HG02870 (cell line): ENCODE results near the gene SCYGR3.

Experiments used
- ATAC-seq: cut with Tn5 transposase; IDR thresholded peaks from one replicate; pipeline ENCODE4 v1.9.1; 2021; ENCODE audit warnings: mild to moderate bottlenecking, moderate library complexity; ENCODE audit not compliant: unreplicated experiment

The SCYGR3 gene, protein sequence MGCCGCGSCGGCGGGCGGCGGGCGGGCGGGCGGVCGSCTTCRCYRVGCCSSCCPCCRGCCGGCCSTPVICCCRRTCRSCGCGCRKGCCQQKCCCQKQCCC

DNA sequence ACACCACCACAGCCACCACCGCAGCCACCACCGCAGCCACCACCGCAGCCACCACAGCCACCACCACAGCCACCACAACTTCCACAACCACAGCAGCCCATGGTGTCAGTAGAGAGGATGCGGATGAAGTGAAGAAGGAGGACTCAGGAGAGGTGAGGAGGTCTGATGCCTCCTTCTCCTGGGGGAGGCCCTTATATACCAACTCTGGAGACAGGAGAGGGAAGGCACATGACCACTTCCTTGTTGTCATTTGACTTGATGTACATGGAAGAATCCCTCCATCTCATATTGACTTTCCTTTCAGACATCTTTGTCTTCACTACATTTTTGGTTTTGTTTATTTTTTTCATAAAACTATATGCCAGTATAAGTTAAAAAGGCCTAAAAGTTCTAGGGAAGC lies at the start of gene SCYGR3:
SCYGR3 (minus strand) TSS at position 101 of the 400 bp plus-strand sequence; CDS start at position 101, 0 bp downstream.
- ATAC-seq, result no peak

DNA sequence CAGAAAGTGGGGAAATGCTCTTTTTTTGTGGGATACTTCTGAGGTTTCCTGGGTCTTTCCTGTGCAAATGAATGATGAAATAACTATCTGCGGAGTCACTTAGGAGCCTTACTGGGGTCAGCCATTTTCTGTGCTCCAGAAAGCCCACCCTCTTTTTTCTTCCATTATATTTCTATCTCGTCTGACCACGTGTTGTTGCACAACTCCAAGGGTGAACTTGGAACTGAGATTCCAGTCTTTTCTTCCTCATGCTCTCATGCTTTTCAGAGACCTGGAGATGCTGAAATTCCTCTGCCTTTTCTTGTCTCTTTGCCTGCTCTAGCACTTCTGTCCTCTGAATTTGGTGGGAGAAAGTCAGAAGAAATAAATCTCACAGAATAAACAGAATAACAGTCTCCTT lies 47.2 kb upstream of the SCYGR3 start:
- ATAC-seq, result no peak

DNA sequence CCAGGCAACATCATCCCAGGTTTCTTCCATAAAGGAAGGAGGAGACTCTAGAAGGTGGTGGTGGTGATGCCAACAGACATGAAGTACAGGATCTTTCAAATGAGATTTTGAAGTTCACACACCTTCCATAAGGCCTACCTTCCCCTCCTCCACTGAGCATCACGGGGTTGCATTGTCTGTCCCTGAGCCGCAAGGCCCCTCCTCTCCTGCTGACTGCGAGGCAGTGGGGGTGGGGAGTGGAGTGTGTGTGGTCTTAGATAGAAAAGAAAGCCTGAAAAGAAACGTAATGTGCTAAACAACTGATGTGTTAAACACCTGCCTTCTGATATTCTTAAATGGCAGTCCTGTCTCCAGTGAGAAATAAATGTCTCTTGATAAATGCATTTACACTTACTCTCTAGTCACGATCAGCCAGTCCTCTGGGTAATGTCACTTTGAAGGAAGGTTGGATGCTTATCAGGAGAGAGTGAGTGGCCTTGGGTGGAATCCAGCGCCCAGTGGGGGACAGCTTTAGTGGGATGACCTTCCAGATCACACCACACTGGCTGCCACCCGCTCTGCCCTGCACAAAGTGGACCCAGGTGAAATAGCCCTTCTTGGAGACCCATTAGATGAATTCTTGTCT lies 46.5 kb upstream of the SCYGR3 start:
- no peak for ATAC-seq

DNA sequence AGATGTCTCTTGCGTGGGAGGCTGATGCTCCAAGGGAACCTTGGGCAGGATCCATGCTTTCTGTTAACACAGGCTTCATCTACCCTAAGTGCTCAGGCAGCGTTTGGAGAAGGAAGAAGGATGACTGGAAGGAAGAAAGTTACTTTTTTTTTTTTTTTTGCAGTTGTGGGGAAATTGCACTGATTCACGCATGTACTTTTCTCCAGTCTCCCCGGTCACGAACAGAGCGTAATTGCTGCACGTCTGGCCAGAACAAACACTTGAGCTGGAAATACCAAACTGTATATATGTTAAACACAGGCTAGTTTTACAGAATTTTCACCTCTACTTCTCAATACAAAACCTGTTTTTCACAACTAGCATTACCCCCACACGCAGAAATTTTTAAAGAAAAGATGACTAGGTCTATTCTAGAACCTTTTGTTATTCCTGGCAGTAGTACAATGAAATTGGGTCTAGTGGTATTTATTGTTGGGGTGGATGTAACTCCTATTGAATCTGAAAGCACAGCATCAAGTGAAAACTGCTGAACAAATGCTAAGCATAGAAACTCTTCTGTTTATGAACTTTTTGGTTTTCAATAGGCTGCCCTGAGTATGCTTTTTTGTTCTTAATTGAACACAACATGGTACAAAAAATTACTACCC lies 42.7 kb upstream of the SCYGR3 start:
- ATAC-seq, result no peak

DNA sequence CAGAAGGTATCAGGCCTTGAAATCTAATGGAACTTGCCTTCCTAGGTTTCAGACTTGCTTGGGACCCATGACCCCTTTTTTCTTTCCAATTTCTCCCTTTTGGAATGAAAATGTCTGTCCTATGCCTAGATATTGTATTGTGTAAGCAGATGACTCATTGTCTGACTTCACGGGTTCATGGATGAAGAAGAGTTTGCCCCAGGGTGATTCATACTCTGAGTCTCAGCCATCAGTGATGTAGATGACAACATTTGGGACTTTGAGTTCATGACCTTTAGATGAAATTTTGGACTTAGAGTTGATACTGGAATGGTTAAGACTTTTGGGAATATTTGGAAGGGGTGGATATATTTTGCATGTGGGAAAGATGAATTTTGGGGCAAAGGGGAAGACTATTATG lies 40.8 kb upstream of the SCYGR3 start:
- peak; percentile 47 for ATAC-seq

DNA sequence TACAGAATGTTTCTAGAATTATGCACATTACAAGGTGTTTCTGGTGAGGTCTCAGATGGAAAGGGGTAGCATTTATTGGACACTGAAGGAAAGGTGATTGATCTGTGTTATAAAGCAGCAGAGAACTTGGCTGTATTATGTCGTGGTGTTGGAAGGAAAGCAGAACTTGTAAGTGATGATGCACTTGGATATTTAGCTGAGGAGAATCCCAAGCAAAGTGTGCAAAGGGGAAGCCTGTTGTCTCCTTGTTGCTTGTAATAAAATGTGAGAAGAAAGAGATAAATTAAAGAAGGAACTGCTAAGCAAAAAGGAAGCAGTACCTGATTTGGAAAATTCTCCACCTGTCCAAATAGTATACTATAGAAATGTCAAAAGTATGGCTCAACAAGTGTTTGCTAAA lies 39.8 kb upstream of the SCYGR3 start:
- no peak for ATAC-seq

DNA sequence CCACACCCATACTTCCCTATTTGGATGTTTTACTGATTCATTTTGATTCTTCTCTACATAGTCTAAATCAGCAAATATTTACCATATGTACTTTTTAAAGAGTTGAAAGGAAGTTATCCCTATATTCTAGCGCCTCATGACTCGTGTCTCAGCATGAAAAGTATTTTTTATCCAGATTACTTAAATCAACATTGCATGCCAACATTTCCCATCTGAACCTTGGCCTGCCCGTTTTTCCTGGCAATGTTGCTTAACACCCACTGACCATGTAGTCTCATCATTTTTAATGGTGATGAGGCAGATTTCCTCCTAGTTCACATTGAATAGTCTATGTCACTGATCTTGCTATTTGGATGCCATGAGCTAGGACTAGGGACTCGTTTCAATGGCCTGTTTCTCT lies 38.8 kb upstream of the SCYGR3 start:
- ATAC-seq, result no peak

DNA sequence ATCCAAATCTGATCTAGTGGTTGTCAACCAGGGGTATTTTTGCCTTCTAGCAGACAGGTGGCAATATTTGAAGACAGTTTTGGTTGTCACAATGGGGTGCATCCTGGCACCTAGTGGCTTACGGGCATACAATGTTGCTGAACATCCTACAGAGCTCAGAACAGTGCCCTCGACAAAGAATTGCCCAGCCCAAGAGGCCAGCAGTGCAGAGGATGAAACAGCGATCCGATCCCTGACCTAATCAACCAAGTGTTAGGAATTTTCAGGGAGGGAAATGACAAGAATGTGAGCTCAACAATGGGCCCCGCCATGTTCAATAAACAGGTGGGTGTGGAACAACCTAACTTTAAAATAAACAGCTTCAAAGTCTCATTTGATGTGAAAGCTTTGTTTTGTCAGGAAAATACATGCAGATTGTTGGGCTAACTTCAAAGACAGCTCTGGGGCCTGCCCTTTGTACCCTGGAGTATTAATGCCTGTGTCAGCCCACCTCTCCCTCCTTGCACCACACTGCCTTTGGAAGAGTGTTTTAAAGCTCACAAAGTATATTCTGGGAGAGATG lies 29.4 kb upstream of the SCYGR3 start:
- no peak for ATAC-seq

DNA sequence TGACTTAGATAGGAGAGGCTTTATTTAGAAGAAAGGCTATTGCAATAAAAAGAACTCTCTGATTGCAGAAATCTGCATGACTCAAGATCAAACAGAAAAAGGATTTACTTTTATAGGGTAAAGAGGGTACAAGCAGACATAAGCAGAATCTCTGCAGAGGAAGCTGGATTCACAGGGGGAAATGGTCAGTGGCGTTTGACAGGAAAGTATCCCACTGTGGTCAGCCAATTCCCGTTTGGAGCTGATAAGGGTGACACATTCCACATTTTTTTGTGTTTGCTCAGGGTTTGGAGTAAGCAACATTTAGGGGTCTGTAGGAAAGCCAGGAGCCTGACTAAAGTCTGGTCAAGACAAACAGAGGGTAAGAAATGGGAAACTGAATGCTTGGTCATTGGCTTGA lies 28.0 kb upstream of the SCYGR3 start:
- ATAC-seq, result no peak

DNA sequence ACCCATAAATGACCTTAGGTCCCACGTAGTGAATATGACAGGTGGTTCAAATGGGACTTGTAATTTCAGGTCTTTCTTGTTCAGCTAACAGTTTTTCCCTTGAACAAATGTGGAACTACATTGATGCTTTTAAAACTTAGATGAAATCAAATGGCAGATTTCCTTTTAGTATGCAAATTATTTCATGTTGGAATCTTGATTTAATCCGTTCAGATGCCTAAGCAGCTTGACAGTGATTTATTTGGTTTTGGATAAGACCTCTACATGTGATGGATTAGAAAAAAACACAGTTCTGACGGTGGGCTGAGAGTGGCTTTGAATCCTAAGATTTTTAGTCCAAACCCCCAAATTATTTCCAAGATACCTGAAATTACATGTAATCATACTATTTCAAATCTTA lies 19.6 kb upstream of the SCYGR3 start:
- ATAC-seq, result no peak

DNA sequence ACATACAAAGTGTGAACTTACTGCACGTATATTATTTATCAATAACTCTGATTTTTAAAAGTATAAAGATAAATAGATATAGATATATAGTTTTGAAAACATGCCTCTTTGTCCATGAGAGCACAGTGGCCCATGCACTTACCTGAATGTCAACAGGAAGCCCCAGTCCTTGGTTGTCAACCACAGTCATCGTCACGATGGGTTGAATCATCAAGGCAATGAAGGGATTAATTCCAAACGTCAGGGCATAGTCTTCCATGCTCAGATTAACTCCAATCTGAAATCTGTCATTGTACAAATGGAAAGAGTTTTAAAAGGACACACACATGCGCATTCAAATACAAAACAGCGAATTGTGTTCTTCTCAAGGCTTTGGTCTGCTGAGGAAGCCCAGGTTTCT lies 18.2 kb upstream of the SCYGR3 start:
- no peak for ATAC-seq

DNA sequence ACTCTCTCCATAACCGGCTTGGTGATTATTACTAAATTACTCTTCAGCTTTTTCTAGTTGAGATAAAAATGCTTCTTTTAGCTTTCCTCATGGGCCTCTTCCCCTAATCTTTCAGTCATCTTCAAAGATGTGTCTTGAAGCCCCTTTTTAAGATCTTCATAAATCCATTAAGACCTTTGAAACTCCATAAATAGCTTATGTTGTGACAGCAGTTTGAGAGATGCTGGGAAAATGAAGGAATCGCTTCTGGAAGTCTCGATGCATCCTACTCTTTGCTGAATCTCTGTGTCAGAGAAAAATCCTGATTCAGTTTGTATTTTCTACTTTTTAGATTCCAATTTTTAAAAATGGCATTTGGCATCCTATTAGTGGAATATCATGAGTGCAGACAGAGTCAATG lies 15.7 kb upstream of the SCYGR3 start:
- no peak for ATAC-seq

DNA sequence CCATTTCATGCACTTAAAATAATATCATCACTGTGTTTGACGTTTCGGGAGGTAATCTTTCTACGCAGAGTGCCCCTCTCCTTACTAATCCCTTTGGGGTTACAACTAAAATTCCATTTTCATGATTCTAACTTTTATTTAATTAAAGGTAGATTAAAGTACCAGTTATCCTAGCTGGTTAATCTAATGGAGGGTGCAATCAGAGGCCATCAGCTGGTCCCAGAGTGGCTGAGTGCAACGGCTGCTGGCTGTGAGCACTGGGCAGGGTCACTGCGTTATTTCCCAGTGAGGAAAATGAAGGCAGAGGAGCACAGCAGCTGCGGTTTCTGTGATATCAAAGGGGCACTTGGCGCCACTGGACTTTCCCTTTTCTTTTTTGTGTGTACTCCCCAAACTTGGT lies 14.8 kb upstream of the SCYGR3 start:
- no peak for ATAC-seq

DNA sequence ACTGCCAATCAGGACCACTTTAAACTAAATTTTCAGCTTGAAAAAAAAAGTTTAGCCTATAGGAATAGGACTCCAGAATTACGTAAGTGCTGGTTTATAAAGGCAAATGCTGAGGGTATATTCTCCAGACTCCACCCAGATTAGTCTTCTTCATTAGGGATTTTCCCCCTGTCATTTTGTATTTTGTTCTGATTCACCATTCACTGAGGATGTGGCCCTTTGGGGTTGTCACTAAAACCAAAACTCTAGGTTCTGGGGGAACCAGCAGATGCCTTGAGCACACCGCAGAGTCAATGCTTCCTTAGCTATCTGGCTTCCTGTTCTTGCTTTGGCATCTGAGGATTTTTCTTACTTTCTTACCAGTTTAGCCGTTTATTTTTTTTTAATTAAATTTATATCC lies 13.1 kb upstream of the SCYGR3 start:
- ATAC-seq, result peak; percentile 100

DNA sequence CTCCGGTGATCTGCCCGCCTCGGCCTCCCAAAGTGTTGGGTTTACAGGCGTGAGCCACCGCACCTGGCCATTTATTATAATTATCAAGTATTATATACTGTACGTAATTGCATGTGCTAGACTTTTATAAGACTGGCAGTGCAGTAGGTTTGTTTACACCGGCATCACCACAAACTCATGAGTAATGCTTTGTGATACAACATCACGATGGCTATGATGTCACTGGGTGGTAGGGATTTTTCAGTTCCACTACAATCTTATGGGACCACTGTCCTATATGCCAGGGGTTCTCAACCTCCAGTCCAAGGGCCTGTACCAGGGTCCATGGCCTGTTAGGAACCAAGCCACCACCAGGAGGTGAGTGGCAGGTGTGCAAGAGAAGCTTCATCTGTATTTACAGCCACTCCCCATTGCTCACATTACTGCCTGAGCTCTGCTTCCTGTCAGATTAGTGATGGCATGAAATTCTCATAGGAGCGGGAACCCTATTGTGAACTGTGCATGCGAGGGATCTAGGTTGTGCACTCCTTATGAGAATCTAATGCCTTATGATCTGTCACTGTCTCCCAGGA lies 12.0 kb upstream of the SCYGR3 start:
- ATAC-seq, result no peak

DNA sequence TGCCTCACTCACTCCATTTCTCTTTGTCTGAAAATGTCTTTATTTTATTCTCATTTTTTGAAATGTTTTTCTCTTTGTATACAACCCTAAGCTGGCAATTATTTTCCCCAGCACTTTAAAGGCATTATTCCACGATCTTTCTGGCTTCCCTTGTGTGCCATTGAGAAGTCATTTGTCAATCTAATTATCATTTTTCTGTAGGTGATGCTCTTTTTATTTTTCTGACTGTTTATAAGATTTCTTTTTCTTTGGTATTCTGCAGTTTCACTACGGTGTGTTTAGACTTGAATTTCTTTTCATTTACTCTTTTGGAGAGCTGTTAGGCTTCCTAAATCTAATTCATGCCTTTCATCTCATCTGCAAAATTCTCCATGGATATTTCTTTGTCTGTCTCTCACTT lies 10.8 kb upstream of the SCYGR3 start:
- no peak for ATAC-seq

DNA sequence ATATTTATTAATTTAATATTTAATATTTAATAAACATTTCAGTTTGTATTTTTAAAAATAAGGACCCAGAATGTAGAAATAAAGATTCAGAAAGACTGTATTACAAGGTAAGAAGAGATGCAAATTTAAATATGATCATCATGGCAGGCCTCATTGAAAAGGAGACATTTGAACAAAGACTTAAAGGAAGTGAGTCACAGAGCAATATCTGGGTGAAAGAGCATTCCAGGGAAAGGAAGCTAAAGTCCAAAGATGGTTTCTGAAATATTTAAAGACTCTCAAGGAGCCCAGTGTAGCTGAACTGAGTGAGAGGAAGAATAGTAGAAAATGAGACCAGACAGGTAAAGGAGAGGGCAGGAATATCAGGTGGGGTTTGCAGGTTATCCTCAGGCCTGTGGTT lies 8.6 kb upstream of the SCYGR3 start:
- no peak for ATAC-seq

DNA sequence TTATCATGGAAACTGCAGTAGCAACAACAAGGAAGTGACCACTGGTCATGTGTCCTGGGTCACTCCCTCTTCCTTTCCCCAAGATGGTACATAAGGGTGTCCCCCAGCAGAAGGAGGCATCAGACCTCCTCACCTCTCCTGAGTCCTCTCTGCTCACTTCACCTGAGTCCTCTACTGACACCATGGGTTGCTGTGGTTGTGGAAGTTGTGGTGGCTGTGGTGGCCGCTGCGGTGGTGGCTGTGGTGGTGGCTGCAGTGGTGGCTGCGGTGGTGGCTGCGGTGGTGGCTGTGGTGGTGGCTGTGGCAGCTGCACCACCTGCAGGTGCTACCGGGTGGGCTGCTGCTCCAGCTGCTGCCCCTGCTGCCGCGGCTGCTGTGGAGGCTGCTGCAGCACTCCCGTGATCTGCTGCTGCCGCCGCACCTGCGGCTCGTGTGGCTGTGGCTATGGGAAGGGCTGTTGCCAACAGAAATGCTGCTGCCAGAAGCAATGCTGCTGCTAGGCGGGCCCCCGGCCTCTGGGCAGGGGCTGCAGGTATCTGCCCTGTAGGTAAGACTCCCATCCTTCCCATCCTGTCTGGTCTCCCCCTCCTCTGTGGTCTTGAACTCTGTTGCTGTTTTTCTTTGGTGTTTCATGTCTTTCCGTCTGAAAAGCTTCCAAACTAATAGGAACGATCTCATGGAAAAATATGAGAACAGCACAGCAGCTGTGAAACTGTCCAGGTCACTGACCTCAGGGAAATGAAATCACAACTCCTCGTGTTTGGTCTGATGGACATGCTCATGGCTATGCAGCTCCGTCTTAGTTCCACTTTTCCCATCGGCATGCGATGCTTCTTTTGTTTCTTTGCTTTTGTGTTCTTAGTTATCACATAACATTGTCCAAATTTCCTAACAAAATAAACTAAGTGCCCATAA lies 2.9 kb upstream of the SCYGR3 start, which contains the start of gene SCYGR4:
SCYGR4 (plus strand) TSS at position 183 of the 915 bp plus-strand sequence; CDS start at position 183, 0 bp downstream.
- no peak for ATAC-seq

DNA sequence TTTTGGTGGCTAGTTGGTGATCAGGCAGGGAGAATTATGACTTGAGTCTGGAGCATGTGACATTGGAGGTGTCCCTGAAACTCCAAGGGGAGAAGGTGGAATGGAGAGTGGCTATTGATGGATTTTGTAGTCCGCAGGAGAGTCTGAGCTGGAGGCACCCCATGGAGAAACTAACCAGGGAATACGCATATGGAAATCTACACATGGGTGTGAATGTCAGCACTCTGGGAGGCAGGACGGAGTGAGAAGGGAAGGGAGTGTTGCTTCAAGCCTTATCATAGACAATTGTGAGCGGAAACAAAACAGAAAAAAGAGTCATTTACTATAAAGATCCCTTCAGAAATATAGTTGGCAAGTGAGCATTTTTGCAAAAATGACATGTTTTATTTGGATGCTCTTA lies 2.0 kb upstream of the SCYGR3 start:
- ATAC-seq, result no peak

DNA sequence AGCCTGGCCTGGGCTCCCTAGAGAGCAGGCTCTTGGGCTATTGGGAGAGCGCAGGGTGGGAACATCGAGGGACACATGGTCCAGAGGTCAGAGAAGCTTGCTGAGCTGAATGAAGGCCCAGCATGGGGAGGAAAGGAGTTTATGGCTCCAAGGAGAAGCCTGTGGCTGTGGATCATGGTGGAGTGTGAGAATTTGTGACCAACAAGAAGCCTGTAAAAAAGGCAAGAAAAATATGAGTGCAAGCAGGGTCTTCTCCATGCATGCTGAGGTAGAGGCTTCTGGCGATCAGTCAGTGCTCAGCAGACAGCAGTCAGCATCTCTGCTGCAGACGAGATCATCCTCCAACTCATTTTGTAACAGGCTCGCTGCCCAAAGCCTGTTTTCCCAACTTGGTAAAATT lies 1.3 kb upstream of the SCYGR3 start:
- ATAC-seq, result no peak

DNA sequence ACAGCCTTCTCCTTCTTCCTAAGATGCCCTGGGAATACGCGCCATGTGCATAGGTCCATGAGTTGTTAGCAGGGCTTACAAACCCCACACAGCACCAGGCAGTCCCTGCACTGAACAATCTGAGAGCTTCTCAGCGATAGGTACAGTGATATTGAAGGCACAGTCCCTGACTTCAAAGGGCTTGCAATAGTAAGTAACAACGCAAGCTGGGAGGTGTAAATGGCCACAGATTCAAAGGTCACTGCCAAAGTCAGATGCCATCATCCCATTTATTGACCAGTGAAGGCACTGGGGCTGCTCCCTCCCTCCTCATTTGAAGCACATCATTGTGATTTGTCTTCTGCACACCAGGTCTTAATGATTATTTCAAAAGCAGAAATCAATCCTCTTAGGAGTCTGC lies 541 bp upstream of the SCYGR3 start:
- no peak for ATAC-seq
